Measurements from ENCODE around the gene ZMYND8.

DNA sequence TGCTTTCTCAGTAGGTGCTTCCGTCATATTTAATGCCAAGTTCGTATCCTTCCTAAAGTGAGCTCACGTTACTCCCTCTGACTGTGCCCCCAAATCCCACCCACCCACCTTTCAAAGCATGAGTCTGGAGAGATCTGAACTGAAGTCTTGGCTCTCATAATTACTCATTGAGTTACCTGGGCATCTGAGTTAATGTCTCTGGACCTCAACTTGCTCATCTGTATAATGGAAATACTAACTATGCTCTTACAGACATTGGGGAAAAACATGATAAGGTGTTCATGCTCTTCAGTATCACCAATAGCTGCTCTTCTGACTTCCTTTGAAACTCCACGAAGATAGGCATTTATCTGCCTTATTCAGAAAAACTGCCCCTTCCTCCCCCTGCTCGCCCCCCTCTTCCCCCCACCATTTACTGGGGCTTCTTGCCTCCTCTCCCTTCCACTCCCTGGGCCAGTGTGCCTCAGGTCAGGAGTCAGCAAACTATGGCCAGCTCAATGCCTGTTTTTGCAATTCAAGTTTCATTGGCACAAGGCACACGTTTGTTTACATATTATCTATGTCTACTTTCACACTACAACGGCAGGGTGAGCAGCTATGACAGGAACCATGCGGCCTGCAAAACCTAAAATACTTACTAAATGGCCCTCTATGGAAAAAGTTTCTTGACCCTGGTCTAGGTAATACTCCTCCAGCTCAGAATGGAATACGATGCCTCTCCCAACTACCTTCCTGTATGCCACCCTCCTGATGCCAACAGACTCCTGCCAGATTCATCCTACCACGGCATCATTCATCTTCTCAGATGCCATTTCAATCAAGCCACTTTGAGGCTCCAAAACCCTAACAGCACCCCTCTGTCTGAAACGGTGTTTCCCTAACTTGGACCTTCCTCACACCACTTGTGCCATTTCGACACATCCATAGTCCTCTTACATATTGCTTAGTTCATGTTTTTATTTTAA, 138.7 kb downstream of the ZMYND8 start:
- no peak for TF ChIP-seq YY1 (IDR thresholded peaks at IDR 0.05; ENCODE audit: insufficient read depth, insufficient read length)
- TF ChIP-seq SUZ12 (IDR thresholded peaks at IDR 0.05; ENCODE audit: extremely low read depth, insufficient read depth, insufficient read length) = no peak
- no peak for TF ChIP-seq ZNF274 (IDR thresholded peaks at IDR 0.05; ENCODE audit: low read depth, low read length)

Data from NT2/D1 (cell line).